ENCODE measurements around the gene GPR31. TPM values are rescaled to one million over a fixed set of nuclear protein-coding genes. Genes with fewer than 3 reads are reported as not detected.

GPR31 gene
- polyA plus RNA-seq, 1 experiment = not detected

GRCh38 chr6:167157414-167157813, 366 bp downstream of the GPR31 start:
- Histone ChIP-seq H3K36me3 (ENCODE audit: control insufficient read depth, insufficient read depth, low read length) (no peaks in the 10 kb centered on the region), H3K4me3 (ENCODE audit: low read depth, low read length) (no peak overlapping the region), H3K27me3 (ENCODE audit: control insufficient read depth, insufficient read depth, low read length) (no peaks in the 10 kb centered on the region)
- no peak for TF ChIP-seq CTCF (IDR thresholded peaks at IDR 0.05; ENCODE audit: insufficient read depth, low read depth, low read length)
- ChIA-PET CTCF (no interaction called here), POLR2A (no interaction called here)
- no peak for DNase-seq (ENCODE audit: low read depth)

GRCh38 chr6:167154895-167155294, 2.9 kb downstream of the GPR31 start:
- ChIA-PET POLR2A (no interaction called here), CTCF (no interaction called here)
- no peak for DNase-seq (ENCODE audit: low read depth)
- H3K4me3 ChIP-seq (ENCODE audit: low read depth, low read length) = no peak overlapping the region
- no peaks in the 10 kb centered on the region for H3K27me3 ChIP-seq (ENCODE audit: control insufficient read depth, insufficient read depth, low read length)
- TF ChIP-seq CTCF (IDR thresholded peaks at IDR 0.05; ENCODE audit: insufficient read depth, low read depth, low read length) = no peak
- H3K36me3 ChIP-seq (ENCODE audit: control insufficient read depth, insufficient read depth, low read length) = no peaks in the 10 kb centered on the region

GRCh38 chr6:167154291-167154690, 3.5 kb downstream of the GPR31 start:
- DNase-seq (ENCODE audit: low read depth) = no peak
- Histone ChIP-seq H3K36me3 (ENCODE audit: control insufficient read depth, insufficient read depth, low read length) (no peaks in the 10 kb centered on the region), H3K27me3 (ENCODE audit: control insufficient read depth, insufficient read depth, low read length) (no peaks in the 10 kb centered on the region), H3K4me3 (ENCODE audit: low read depth, low read length) (no peak overlapping the region)
- ChIA-PET CTCF (no interaction called here), POLR2A (no interaction called here)
- no peak for TF ChIP-seq CTCF (IDR thresholded peaks at IDR 0.05; ENCODE audit: insufficient read depth, low read depth, low read length)

GRCh38 chr6:167153521-167153959, 4.2 kb downstream of the GPR31 start:
- H3K27me3 ChIP-seq (ENCODE audit: control insufficient read depth, insufficient read depth, low read length) = no peaks in the 10 kb centered on the region
- ChIA-PET CTCF (no interaction called here), POLR2A (no interaction called here)
- H3K36me3 ChIP-seq (ENCODE audit: control insufficient read depth, insufficient read depth, low read length) = no peaks in the 10 kb centered on the region
- TF ChIP-seq CTCF (IDR thresholded peaks at IDR 0.05; ENCODE audit: insufficient read depth, low read depth, low read length) = no peak
- H3K4me3 ChIP-seq (ENCODE audit: low read depth, low read length) = no peak overlapping the region
- DNase-seq (ENCODE audit: low read depth) = no peak

- TF ChIP-seq CTCF (IDR thresholded peaks at IDR 0.05; ENCODE audit: insufficient read depth, low read depth, low read length) = no peak
- ChIA-PET POLR2A (no interaction called here), CTCF (no interaction called here)
- DNase-seq (ENCODE audit: low read depth) = no peak
- Histone ChIP-seq H3K36me3 (ENCODE audit: control insufficient read depth, insufficient read depth, low read length) (no peaks in the 10 kb centered on the region), H3K4me3 (ENCODE audit: low read depth, low read length) (no peak overlapping the region), H3K27me3 (ENCODE audit: control insufficient read depth, insufficient read depth, low read length) (no peaks in the 10 kb centered on the region)
Observed at GRCh38 chr6:167152862-167153261, 4.9 kb downstream of the GPR31 start.
